Parathyroid adenoma (tissue), 2 donors: Measurements from ENCODE around the gene NAT8.

Source experiments
- H2AFZ ChIP-seq: fragments of 300-600 bp; sonication (generic); one replicate; pipeline ENCODE4 v1.7.0; 2017; ENCODE audit warnings: antibody characterized with exemption, mild to moderate bottlenecking
- H3K27ac ChIP-seq: fragments of 300-600 bp; sonication (generic); one replicate; pipeline ENCODE4 v1.7.0; 2017
- H3K27me3 ChIP-seq: fragments of 300-600 bp; sonication (generic); one replicate; pipeline ENCODE4 v1.7.0; 2017; ENCODE audit warnings: low read length; ENCODE audit not compliant: control insufficient read depth, insufficient read depth
- H3K36me3 ChIP-seq: fragments of 300-600 bp; sonication (generic); one replicate; pipeline ENCODE4 v1.7.0; 2017; ENCODE audit warnings: low read length; ENCODE audit not compliant: control insufficient read depth, insufficient read depth
- H3K4me1 ChIP-seq: fragments of 300-600 bp; sonication (generic); one replicate; pipeline ENCODE4 v1.7.0; 2017; ENCODE audit warnings: control low read depth
- H3K4me2 ChIP-seq: fragments of 300-600 bp; sonication (generic); one replicate; pipeline ENCODE4 v1.7.0; 2017; ENCODE audit warnings: low read length
- H3K4me3 ChIP-seq: fragments of 300-600 bp; sonication (generic); one replicate; pipeline ENCODE4 v1.7.0; 2017; ENCODE audit warnings: low read depth, low read length
- H3K79me2 ChIP-seq: fragments of 300-600 bp; sonication (generic); one replicate; pipeline ENCODE4 v1.7.0; 2017; ENCODE audit warnings: control low read depth
- H3K9ac ChIP-seq: fragments of 300-600 bp; sonication (generic); one replicate; pipeline ENCODE4 v1.7.0; 2017; ENCODE audit warnings: mild to moderate bottlenecking
- H3K9me3 ChIP-seq: fragments of 300-600 bp; sonication (generic); one replicate; pipeline ENCODE4 v1.7.0; 2017; ENCODE audit warnings: low read length; ENCODE audit not compliant: control insufficient read depth
- CTCF ChIP-seq: fragments of 300-600 bp; sonication (generic); IDR thresholded peaks from one replicate; pipeline ENCODE4 v1.7.0; 2017; ENCODE audit warnings: antibody characterized with exemption, mild to moderate bottlenecking
- donor health status: primary hyperparathyroidism.

The NAT8 gene

DNA sequence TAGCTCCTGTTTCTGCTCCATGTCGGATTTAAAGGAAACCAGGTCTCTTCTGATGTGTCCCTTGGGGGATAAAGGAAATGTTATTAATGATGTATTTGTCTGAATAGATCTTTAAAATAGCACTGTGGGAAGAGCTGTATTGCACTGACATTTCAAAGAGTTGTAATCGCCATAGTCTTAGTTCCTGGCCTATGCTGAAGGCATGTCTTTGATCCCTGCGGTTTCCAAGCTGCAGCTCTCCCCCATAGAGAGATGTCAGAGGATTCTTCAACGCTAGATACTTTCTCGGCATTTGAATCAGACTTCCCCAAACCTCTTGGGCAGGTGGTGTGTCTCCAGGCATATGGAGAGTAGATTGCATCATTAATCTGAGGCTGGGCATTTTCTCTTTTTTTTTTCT, 40.4 kb downstream of the NAT8 start:
- Histone ChIP-seq H3K79me2 (no peaks in the 10 kb centered on the region), H2AFZ (no peak overlapping the region), H3K27ac (no peak overlapping the region), H3K27me3 (no peaks in the 10 kb centered on the region), H3K4me3 (no peak overlapping the region), H3K4me1 (no peaks in the 10 kb centered on the region), H3K4me2 (no peak overlapping the region), H3K9me3 (no peaks in the 10 kb centered on the region), H3K9ac (no peak overlapping the region), H3K36me3 (no peaks in the 10 kb centered on the region)
- no peak for TF ChIP-seq CTCF

- H3K79me2 ChIP-seq, result no peaks in the 10 kb centered on the region
- no peak overlapping the region for H3K4me2 ChIP-seq
- no peaks in the 10 kb centered on the region for H3K27me3 ChIP-seq
- H3K4me1 ChIP-seq, result no peaks in the 10 kb centered on the region
- no peak overlapping the region for H2AFZ ChIP-seq
- H3K36me3 ChIP-seq, result no peaks in the 10 kb centered on the region
- no peak for TF ChIP-seq CTCF
- no peak overlapping the region for H3K27ac ChIP-seq
- H3K4me3 ChIP-seq, result no peak overlapping the region
- no peaks in the 10 kb centered on the region for H3K9me3 ChIP-seq
- no peak overlapping the region for H3K9ac ChIP-seq
Observed at GRCh38 chr2:73594251-73594650, 48.0 kb downstream of the NAT8 start.

DNA sequence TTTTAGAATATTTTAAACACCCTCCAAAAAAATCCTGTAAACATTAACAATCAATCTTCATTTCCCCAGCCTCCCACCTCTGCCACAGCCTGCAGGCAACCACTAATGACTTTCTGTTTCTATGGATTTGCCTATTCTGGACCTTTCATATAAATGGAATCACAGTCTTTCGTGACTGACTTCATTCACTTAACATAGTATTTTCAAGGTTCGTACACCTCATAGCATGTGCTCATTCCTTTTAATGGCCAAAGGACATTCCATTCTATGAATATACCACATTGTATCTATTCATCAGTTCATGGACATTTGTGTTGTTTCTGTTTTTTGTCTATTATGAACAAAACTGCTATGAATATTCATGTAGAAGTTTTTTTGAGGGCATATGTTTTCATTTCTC, 48.5 kb downstream of the NAT8 start:
- no peaks in the 10 kb centered on the region for H3K36me3 ChIP-seq
- TF ChIP-seq CTCF, result no peak

More for the DNA sequence above, 48.5 kb downstream of the NAT8 start:
- Histone ChIP-seq H3K4me1 (no peaks in the 10 kb centered on the region), H3K79me2 (no peaks in the 10 kb centered on the region), H3K4me3 (no peak overlapping the region), H2AFZ (no peak overlapping the region), H3K9ac (no peak overlapping the region), H3K9me3 (no peaks in the 10 kb centered on the region), H3K27ac (no peak overlapping the region), H3K27me3 (no peaks in the 10 kb centered on the region), H3K4me2 (no peak overlapping the region)
